Measurements from ENCODE around the gene RBM10. TPM values are rescaled to one million over a fixed set of nuclear protein-coding genes. Genes with fewer than 3 reads are reported as not detected.

The RBM10 gene
- polyA plus RNA-seq, 1 experiment, result 19.6 TPM

GRCh38 chrX:47169726-47170515 is 24.9 kb downstream of the RBM10 start:
- no peak overlapping the region for H3K4me3 ChIP-seq (ENCODE audit: low read depth, low read length)
- no peaks in the 10 kb centered on the region for H3K27me3 ChIP-seq (ENCODE audit: control insufficient read depth, insufficient read depth, low read length)
- DNase-seq (ENCODE audit: low read depth, low spot score), result no peak
- ChIA-PET CTCF (no interaction called here), POLR2A (no interaction called here)
- no peaks in the 10 kb centered on the region; the same call in 1 of the 2 replicates for H3K9me3 ChIP-seq (ENCODE audit: control insufficient read depth, insufficient read depth, low read length)
- TF ChIP-seq CTCF (IDR thresholded peaks at IDR 0.05; ENCODE audit: low read depth, low read length), result no peak
- H3K27ac ChIP-seq (ENCODE audit: low read depth, low read length), result no peak overlapping the region

GRCh38 chrX:47170861-47171692 is 26.1 kb downstream of the RBM10 start:
- POLR2A ChIA-PET, result no interaction called here
- H3K9me3 ChIP-seq (ENCODE audit: control insufficient read depth, insufficient read depth, low read length), result no peaks in the 10 kb centered on the region; the same call in 1 of the 2 replicates
- DNase-seq (ENCODE audit: low read depth, low spot score), result no peak
- H3K4me3 ChIP-seq (ENCODE audit: low read depth, low read length), result no peak overlapping the region
- no peaks in the 10 kb centered on the region for H3K27me3 ChIP-seq (ENCODE audit: control insufficient read depth, insufficient read depth, low read length)
- CTCF ChIA-PET, result no interaction called here
- no peak for TF ChIP-seq CTCF (IDR thresholded peaks at IDR 0.05; ENCODE audit: low read depth, low read length)
- H3K27ac ChIP-seq (ENCODE audit: low read depth, low read length), result no peak overlapping the region

- ChIA-PET POLR2A (no interaction called here), CTCF (interaction anchor here (0.7 kb wide), 1 partner anchor 27 kb away, joined by 3 read pairs; the partner anchor contains the start of gene RBM10)
- TF ChIP-seq CTCF (IDR thresholded peaks at IDR 0.05; ENCODE audit: low read depth, low read length), result no peak
- no peaks in the 10 kb centered on the region; the same call in 1 of the 2 replicates for H3K9me3 ChIP-seq (ENCODE audit: control insufficient read depth, insufficient read depth, low read length)
- H3K27me3 ChIP-seq (ENCODE audit: control insufficient read depth, insufficient read depth, low read length), result no peaks in the 10 kb centered on the region
- H3K4me3 ChIP-seq (ENCODE audit: low read depth, low read length), result no peak overlapping the region
- H3K27ac ChIP-seq (ENCODE audit: low read depth, low read length), result no peak overlapping the region
- DNase-seq (ENCODE audit: low read depth, low spot score), result no peak
Measured at GRCh38 chrX:47171996-47172395, 27.0 kb downstream of the RBM10 start.

- POLR2A ChIA-PET, result no interaction called here
Measured at GRCh38 chrX:47172549-47172948, 27.5 kb downstream of the RBM10 start.

More at GRCh38 chrX:47172549-47172948, 27.5 kb downstream of the RBM10 start:
- no peak for DNase-seq (ENCODE audit: low read depth, low spot score)
- no peak for TF ChIP-seq CTCF (IDR thresholded peaks at IDR 0.05; ENCODE audit: low read depth, low read length)
- Histone ChIP-seq H3K27ac (ENCODE audit: low read depth, low read length) (no peak overlapping the region), H3K27me3 (ENCODE audit: control insufficient read depth, insufficient read depth, low read length) (no peaks in the 10 kb centered on the region), H3K4me3 (ENCODE audit: low read depth, low read length) (no peak overlapping the region), H3K9me3 (ENCODE audit: control insufficient read depth, insufficient read depth, low read length) (no peaks in the 10 kb centered on the region; the same call in 1 of the 2 replicates)
- CTCF ChIA-PET, result no interaction called here
